HG02884 (cell line): ENCODE measurements around the gene PDE4D.
"Not testable (repeated sequence)": the region's sequence is repeated elsewhere in the genome, so short reads cannot be mapped to it uniquely, and the experiment has no call there.

Source experiments
- ATAC-seq: cut with Tn5 transposase; IDR thresholded peaks from one replicate; pipeline ENCODE4 v1.9.1; 2021; ENCODE audit warnings: mild to moderate bottlenecking, moderate library complexity; ENCODE audit not compliant: unreplicated experiment

The PDE4D gene

DNA sequence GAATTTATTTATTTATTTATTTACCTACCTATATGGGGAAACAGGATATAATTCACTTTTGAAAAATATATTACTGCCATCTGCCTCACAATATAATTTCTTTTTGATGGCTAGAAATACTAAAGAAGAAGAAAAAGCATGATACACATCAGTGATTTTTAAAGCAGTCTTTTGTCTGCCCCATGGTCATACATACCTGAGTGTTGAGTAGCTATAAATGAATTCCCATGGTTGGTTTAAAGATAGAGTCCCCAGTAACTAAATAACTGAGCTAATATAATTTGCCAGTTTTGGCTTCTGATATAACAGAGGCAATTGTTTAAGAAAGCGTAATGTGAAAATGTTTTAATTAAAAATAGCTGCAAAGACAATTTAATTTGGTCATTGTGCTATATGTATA, 447.8 kb downstream of the PDE4D start:
- no peak for ATAC-seq

DNA sequence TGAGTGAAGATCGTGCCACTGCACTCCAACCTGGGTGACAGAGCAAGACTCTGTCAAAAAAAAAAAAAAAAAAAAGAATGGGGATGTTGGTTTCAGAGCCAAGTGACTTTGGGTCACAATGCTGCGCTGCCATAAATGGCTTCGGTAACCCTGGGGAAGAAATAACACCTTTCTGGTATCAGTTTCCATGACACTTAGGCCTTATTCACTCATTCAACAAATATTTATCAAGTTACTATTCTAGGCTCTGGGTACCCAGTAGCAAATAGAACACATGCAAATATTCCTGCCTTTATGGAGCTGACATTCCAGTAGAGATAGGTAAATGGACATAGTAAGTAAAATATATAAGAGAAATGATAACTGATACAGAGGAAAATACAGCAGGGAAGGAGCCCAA, 454.2 kb downstream of the PDE4D start:
- ATAC-seq, result no peak

GRCh38 chr5:59437176-59437575, 456.4 kb downstream of the PDE4D start:
- ATAC-seq, result no peak

GRCh38 chr5:59436364-59437148, 457.0 kb downstream of the PDE4D start:
- no peak for ATAC-seq

GRCh38 chr5:59433174-59433573, 460.4 kb downstream of the PDE4D start:
- ATAC-seq, result no peak

DNA sequence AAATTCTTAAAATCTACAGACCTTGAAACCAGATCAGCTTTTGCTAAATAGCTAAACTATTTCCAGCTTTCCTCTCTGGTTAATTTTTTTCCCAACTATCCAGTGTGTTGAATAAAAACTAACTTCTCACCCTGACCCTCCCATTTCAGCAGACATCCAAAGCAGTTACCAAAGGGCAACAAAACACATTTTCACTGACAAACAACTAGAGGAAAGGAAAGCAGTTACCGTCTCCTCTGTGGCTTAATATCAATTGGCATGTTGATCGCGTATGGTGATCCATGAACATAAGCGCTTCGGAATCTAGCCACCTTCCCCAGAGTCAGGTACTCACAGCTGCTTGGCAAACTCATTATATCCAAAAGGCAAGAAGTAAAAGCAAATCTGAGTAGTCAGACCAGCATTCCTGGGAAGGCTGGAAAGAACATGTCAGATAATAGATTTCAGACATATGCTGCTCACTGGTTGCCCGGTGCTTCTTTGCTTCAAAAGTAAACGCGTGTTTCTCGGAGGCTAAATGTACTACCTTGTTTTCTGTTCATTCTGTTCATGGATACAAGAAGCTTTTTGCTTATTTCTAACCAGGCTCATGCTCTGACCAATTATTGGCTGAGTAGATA, 463.4 kb downstream of the PDE4D start:
- ATAC-seq, result no peak

GRCh38 chr5:59428391-59428790, 465.1 kb downstream of the PDE4D start:
- no peak for ATAC-seq

DNA sequence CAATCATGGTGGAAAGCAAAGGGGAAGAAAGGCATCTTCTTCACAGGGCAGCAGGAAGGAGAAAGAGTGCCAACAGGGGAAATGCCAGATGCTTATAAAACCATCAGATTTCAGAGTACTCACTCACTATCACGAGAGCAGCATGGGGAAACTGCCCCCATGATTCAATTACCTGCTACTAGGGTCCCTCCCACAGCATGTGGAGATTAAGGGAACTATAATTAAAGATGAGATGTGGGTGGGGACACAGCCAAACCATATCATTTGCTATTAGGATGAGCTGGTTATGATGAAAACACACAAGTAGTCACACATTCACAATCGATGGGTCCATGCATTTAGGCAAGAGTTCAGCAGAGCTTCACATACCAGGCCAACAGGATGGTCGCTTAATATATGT, 469.0 kb downstream of the PDE4D start:
- ATAC-seq, result no peak

DNA sequence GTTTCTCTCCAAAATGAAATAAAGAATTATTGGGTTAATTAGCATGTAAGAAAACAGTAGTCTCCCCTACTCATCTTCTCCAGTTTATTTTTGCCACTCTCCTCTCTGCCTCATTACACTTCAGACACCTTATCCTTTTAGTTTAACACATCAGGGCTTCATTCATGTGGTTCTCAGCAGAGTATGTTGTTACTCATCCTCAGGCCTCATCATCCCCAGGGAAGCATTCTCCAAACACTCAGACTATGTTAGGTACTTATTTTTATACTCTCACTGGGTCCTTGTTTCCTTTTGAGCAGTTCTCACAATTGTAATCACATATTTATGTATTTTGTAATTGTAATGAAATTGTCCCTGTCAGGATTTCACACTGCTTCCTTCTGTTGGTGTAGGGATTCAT, 470.5 kb downstream of the PDE4D start:
- no peak for ATAC-seq

- ATAC-seq, result no peak
These were observed 471.3 kb downstream of the PDE4D start for GRCh38 chr5:59421986-59422941.

- no peak for ATAC-seq
These were observed 472.9 kb downstream of the PDE4D start for GRCh38 chr5:59420596-59420995.

DNA sequence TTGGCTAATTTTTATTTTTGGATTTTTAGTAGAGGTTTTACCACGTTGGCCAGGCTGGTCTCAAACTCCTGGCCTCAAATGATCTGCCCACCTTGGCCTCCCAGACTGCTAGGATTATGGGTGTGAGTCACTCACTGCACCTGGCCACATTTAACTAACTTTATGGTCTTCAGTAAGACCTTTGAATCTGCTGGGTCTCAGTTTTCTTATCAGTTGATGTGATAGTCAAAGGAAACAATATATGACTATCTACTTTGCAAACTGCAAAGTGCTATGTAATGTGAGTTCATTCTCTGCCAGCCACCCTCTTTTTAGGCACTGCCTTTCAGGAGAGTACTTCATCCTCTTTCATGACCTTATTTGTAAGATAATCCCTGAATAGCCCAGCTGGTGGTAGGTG, 474.7 kb downstream of the PDE4D start:
- ATAC-seq, result no peak

DNA sequence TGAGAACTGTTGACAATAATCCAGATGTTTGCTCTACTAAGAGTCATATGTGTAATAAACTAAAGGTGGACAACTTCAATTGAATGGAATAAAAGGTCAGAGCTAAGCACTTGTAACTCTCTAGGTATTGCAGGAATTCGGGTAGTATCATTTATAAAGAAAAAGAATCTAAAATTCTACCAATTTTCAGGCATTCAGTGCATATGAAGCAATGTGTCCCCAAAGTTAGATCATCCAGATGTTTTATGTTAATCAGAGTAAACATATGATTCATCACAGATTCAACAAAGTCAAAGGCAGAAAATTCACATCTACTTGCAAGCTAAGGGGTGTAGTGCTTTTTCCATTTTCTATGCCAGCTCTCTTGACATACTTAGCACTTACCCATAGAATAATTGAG, 477.1 kb downstream of the PDE4D start:
- ATAC-seq, result no peak

DNA sequence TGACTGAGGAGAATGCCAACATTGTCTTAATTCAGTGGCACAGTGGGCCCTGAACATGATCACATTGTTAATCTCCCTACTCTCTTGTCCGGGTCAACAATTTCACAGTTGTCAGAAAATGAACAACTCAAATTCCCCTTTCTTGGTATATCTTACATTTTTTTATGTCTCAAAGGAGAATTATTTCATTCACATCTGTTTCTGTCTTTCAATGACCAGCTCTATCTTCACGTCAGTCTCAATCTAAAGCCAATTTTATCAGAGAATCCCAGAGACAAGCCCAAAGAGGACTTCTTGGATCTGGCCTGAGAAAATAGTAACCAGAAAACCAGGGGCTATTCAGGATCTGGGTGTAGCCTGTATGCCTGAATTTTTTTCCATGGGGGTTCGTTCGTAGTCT, 477.5 kb downstream of the PDE4D start:
- ATAC-seq, result no peak

GRCh38 chr5:59412428-59412827, 481.1 kb downstream of the PDE4D start:
- no peak for ATAC-seq

DNA sequence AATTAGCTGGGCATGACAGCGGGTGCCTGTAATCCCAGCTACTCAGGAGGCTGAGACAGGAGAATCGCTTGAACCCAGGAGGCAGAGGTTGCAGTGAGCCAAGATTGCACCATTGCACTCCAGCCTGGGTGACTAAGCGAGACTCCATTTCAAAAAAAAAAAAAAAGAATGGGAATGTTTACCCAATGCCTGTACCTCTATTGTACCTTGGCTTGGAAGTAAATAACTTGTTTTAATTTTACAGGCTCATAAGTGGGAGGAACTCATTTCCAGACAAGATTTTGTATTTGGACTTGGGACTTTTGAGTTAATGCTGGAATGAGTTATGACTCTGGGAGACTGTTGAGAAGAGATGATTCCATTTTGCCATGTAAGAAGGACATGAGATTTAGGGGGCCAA, 484.5 kb downstream of the PDE4D start:
- ATAC-seq, result not testable (repeated sequence)

DNA sequence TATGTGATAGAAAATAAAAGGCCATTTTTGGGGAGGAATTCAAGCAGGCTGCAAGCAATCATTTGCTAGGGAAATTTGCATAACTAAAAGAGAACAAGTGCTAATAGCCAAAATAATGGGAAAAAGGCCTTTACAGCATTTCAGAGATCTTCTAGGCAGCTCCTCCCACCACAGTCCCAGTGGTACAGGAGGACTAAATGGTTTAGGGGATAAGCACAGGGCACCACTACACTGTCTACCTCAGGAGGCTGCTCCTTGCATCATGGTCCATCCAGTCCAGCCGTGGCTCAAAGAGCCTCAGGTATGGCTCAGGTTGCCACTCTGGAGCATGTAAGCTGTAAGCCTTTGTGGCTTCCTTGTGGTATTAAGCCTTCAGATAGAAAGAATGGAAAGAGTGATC, 485.6 kb downstream of the PDE4D start:
- ATAC-seq, result no peak

DNA sequence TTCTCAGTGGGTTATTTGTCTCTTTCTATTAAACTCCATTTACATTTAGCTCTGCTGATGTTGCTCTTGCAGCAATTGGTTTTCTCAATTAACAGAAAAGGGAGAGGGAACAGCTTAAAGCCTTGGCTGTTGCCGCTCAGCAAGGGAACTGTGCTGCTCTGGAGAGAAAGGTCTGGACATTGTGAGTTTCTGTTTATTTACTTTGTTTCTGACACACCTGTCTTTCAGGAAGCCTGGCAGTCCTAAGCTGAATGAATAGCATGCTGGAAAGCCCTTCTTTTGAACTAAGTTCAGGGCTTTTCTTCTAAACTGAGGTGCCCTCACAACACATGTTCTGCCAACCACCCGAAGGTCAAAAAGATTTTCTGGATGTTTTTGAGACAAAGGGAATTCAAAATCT, 491.9 kb downstream of the PDE4D start:
- no peak for ATAC-seq

- not testable (repeated sequence) for ATAC-seq
These were observed 498.6 kb downstream of the PDE4D start for GRCh38 chr5:59394956-59395355.

- ATAC-seq, result no peak
These were observed 499.7 kb downstream of the PDE4D start for GRCh38 chr5:59393585-59394420.

DNA sequence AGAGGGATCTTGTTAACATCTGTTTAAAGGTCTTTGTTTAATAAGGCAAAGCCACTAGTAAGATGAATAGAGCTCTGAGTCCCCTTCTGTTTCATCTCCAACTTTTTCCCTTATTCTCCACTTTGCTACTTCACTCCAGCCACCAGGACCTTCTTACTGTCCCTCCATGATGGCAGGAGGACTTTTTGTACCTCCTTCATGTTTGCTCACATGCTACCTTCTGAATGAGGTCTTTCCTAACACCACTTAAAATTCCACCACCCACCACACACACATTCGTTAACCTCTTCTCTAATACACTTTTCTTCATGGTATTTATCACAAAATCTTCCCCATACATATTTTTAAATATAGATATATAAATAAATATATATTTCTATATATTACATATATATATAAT, 501.9 kb downstream of the PDE4D start:
- ATAC-seq, result no peak
